Measurements from ENCODE around the gene SH3TC1. TPM values are rescaled to one million over a fixed set of nuclear protein-coding genes. Genes with fewer than 3 reads are reported as not detected.

SH3TC1 gene
- polyA plus RNA-seq, 3 donors, result 36.9 to 85.7 (median 41.9) TPM

DNA sequence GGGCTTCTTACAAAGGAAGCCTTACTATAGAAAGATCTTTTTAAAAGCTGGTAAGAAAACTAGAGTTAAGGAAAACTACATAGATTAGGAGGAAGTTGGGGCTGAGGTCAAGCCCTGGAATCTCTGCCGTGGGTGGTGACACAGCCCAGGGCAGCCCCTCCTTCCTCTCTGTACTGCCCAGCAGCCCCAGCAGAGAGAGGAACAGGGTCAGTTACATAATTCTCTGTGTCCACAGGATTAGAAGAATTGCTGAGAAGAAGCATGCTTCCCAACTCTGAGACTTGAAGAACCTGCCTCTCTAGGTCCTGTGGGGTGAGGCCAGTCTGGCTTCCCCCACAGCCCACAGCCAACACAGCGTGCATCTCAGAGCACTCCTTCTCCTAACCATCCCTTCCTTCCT lies 31.3 kb upstream of the SH3TC1 start:
- Histone ChIP-seq H3K79me2 (ENCODE audit: insufficient read depth, low read length) (no peaks in the 10 kb centered on the region), H3K4me2 (replicated peaks; ENCODE audit: extremely low read depth, low read length, poor library complexity, severe bottlenecking) (peak overlapping the region; percentile 62), H3K4me1 (ENCODE audit: control insufficient read depth in 1 of 2, insufficient read depth in 2 of 2, low read length in 2 of 2) (peaks cover 31 to 40% of the 10 kb centered on the region in 2 donors), H3K27me3 (ENCODE audit: control insufficient read depth in 2 of 2, insufficient read depth in 2 of 2, low read length in 2 of 2) (no peaks in the 10 kb centered on the region), H3K27ac (ENCODE audit: low read depth in 1 of 2, low read length in 2 of 2) (peak overlapping the region; percentile 54 to 71), H3K36me3 (replicated peaks in 1 of 2; ENCODE audit: control insufficient read depth in 1 of 2, insufficient read depth in 2 of 2, low read length in 2 of 2) (no peaks in the 10 kb centered on the region), H2AFZ (ENCODE audit: insufficient read depth, low read depth, low read length, poor library complexity, severe bottlenecking) (no peak overlapping the region), H3K4me3 (replicated peaks in 1 of 3; ENCODE audit: low read depth in 2 of 3, low read length in 3 of 3) (peak overlapping the region in 1 of 3 experiments; percentile 55), H3K9ac (ENCODE audit: insufficient read depth, low read length, poor library complexity, severe bottlenecking) (no peak overlapping the region), H4K20me1 (ENCODE audit: insufficient read depth, low read length) (no peaks in the 10 kb centered on the region), H3K9me3 (replicated peaks in 1 of 2; ENCODE audit: control insufficient read depth in 1 of 2, insufficient read depth in 1 of 2, low read length in 2 of 2) (peaks cover 6 to 9% of the 10 kb centered on the region in 2 donors)
- no peak for TF ChIP-seq CTCF (IDR thresholded peaks at IDR 0.05)
- DNase-seq, result peak; percentile 83 to 95 (median 90)
- intact Hi-C loops (cut with micrococcal nuclease), result no loop called here
- H3K9me3 Mint-ChIP-seq, result peaks cover 8 to 20% (median 12%) of the 10 kb centered on the region in 7 donors
- peaks cover 33% of the 10 kb centered on the region for H3K4me1 Mint-ChIP-seq
- peak overlapping the region in 1 of 2 donors; percentile 77 for H3K4me3 Mint-ChIP-seq
- WGBS (ENCODE audit: insufficient coverage), result no CpG with 5 or more reads among the region's 2 CpGs
- peaks cover 17 to 21% (median 20%) of the 10 kb centered on the region in 3 donors for H3K27me3 Mint-ChIP-seq (ENCODE audit: low read depth in 3 of 3)
- H3K27ac Mint-ChIP-seq, result peak overlapping the region; percentile 81 to 95 (median 94)
- H3K36me3 Mint-ChIP-seq, result no peaks in the 10 kb centered on the region

DNA sequence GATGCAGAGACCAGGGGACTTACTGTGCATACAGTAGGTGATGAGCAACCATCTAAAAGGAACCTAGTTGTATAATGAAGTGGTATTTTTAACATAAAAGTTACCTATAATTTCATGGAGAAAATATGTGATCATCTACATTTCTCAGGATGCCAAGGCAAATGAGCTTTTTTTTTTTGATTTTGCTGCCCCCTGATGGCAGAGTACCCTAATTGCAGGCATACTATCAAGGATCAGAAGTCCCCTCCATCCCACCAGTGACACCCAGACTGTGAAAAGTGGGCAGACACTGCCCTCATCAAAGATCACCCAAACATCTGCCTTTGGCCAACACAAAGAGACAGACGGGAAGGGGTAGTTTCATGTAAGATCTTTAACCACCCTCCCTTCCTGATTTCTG lies 30.9 kb upstream of the SH3TC1 start:
- H3K27ac Mint-ChIP-seq, result peak overlapping the region; percentile 81 to 95 (median 94)
- Histone ChIP-seq H3K4me2 (replicated peaks; ENCODE audit: extremely low read depth, low read length, poor library complexity, severe bottlenecking) (peak overlapping the region; percentile 62), H4K20me1 (ENCODE audit: insufficient read depth, low read length) (no peaks in the 10 kb centered on the region), H3K9ac (ENCODE audit: insufficient read depth, low read length, poor library complexity, severe bottlenecking) (no peak overlapping the region), H3K79me2 (ENCODE audit: insufficient read depth, low read length) (no peaks in the 10 kb centered on the region), H3K4me3 (replicated peaks in 1 of 3; ENCODE audit: low read depth in 2 of 3, low read length in 3 of 3) (peak overlapping the region in 1 of 3 experiments; percentile 55), H3K9me3 (replicated peaks in 1 of 2; ENCODE audit: control insufficient read depth in 1 of 2, insufficient read depth in 1 of 2, low read length in 2 of 2) (peaks cover 6 to 9% of the 10 kb centered on the region in 2 donors), H3K36me3 (replicated peaks in 1 of 2; ENCODE audit: control insufficient read depth in 1 of 2, insufficient read depth in 2 of 2, low read length in 2 of 2) (no peaks in the 10 kb centered on the region), H2AFZ (ENCODE audit: insufficient read depth, low read depth, low read length, poor library complexity, severe bottlenecking) (no peak overlapping the region), H3K27ac (ENCODE audit: low read depth in 1 of 2, low read length in 2 of 2) (peak overlapping the region; percentile 54 to 71), H3K4me1 (ENCODE audit: control insufficient read depth in 1 of 2, insufficient read depth in 2 of 2, low read length in 2 of 2) (peaks cover 31 to 40% of the 10 kb centered on the region in 2 donors), H3K27me3 (ENCODE audit: control insufficient read depth in 2 of 2, insufficient read depth in 2 of 2, low read length in 2 of 2) (no peaks in the 10 kb centered on the region)
- TF ChIP-seq CTCF (IDR thresholded peaks at IDR 0.05), result peak; percentile 84
- H3K4me1 Mint-ChIP-seq, result peaks cover 33% of the 10 kb centered on the region
- no peaks in the 10 kb centered on the region for H3K36me3 Mint-ChIP-seq
- no peak for DNase-seq
- peaks cover 8 to 20% (median 12%) of the 10 kb centered on the region in 7 donors for H3K9me3 Mint-ChIP-seq
- peak overlapping the region in 1 of 2 donors; percentile 77 for H3K4me3 Mint-ChIP-seq
- intact Hi-C loops (cut with micrococcal nuclease), result no loop called here
- no CpG with 5 or more reads among the region's 1 CpG for WGBS (ENCODE audit: insufficient coverage)
- H3K27me3 Mint-ChIP-seq (ENCODE audit: low read depth in 3 of 3), result peaks cover 15 to 20% (median 20%) of the 10 kb centered on the region in 3 donors

All from CD14-positive monocyte (primary cell).